Left renal pelvis (tissue), 4 donors: ENCODE results near the gene RBM6. TPM values are rescaled to one million over a fixed set of nuclear protein-coding genes. Genes with fewer than 3 reads are reported as not detected.
"Not testable (repeated sequence)": the region's sequence is repeated elsewhere in the genome, so short reads cannot be mapped to it uniquely, and the experiment has no call there.

Experiments
- DNase-seq, 4 donors: peaks; one replicate each; pipeline ENCODE4 v3.0.0-alpha.2; 2013; ENCODE audit warnings: low read depth in 4 of 4, low spot score in 3 of 4
- polyA plus RNA-seq, 4 donors: library from polyadenylated mRNA; unstranded; fragments of 120-200 nt; gene quantifications; one replicate each; pipeline ENCODE4 v1.2.1, GENCODE V29; 2013; ENCODE audit not compliant: insufficient read length in 4 of 4

RBM6 gene
- polyA plus RNA-seq, 4 donors: 124 to 201 (median 133) TPM

DNA sequence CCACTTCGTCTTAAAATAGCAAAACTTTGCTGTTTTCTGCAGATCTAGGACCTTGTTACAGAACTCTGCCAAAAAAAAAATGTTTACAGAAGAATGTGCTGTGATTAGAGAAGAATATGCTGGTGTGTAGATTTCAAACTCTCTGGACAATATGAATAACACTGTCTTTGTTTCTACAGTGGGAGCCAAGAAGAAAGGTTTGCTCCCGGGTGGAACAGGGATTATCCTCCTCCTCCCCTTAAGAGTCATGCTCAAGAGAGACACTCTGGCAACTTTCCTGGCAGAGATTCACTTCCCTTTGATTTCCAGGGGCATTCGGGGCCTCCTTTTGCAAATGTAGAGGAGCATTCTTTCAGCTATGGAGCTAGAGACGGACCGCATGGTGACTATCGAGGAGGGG lies 27.3 kb downstream of the RBM6 start:
- DNase-seq: no peak

DNA sequence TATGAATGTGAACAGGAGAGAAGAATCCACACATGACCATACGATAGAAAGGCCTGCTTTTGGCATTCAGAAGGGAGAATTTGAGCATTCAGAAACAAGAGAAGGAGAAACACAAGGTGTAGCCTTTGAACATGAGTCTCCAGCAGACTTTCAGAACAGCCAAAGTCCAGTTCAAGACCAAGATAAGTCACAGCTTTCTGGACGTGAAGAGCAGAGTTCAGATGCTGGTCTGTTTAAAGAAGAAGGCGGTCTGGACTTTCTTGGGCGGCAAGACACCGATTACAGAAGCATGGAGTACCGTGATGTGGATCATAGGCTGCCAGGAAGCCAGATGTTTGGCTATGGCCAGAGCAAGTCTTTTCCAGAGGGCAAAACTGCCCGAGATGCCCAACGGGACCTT lies 28.4 kb downstream of the RBM6 start:
- DNase-seq: no peak

DNA sequence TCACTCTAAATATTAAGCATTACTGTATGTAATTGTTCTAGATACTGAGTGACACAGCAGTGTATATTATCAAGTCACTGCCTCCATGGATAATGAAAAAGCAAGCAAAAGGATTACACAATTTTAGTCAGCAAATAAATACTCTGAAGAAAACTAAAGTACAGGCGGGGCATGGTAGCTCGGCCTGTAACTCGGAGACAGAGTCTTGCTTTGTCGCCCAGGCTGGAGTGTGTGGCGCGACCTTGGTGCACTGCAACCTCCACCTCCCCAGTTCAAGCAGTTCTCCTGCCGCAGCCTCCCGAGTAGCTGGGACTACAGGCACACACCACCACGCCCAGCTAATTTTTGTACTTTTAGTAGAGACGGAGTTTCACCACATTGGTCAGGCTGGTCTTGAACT lies 32.7 kb downstream of the RBM6 start:
- no peak for DNase-seq

- DNase-seq: no peak
These were observed 37.0 kb downstream of the RBM6 start for GRCh38 chr3:49976942-49977341.

DNA sequence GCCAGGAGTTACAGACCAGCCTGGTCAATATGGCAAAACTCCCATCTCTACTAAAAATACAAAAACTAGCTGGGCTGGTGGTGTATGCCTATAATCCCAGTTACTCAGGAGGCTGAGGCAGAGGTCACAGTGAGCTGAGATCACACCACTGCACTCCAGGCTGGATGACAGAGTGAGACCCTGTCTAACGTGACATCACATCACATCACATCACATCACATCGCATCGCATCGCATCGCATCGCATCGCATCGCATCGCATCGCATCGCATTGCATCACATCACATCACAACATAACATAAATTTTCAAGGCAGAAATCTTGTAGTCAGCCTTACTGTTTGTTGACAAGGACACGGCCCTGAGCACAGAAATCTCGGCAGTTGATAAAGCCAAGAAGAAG lies 44.4 kb downstream of the RBM6 start:
- no peak for DNase-seq

- DNase-seq: no peak
These were observed 52.4 kb downstream of the RBM6 start for GRCh38 chr3:49992326-49992725.

GRCh38 chr3:49994476-49994875 lies 54.5 kb downstream of the RBM6 start:
- no peak for DNase-seq

DNA sequence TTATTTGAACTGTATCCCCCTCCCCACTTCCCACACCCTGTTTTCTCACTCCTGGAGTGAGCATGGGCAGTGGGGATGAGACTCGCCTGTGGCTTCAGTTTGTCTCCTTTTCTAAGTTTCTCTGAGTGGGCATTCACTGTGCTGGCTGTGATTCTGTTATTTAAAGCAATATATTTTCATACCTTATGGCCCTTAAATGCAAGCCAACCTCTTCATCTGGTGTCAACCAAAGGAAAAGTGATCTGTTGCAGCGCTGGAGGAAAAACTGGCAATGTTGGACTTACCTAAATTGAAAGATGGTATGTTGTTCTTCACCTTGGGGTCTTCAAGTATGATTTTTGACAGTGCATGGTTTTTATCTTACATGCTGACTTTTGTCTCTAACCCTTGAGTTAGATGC lies 56.1 kb downstream of the RBM6 start:
- DNase-seq: no peak

GRCh38 chr3:49997862-49998261 lies 57.9 kb downstream of the RBM6 start:
- DNase-seq: no peak

GRCh38 chr3:49998326-49998725 lies 58.4 kb downstream of the RBM6 start:
- DNase-seq: no peak

- DNase-seq: no peak
These were observed 61.6 kb downstream of the RBM6 start for GRCh38 chr3:50001511-50001910.

DNA sequence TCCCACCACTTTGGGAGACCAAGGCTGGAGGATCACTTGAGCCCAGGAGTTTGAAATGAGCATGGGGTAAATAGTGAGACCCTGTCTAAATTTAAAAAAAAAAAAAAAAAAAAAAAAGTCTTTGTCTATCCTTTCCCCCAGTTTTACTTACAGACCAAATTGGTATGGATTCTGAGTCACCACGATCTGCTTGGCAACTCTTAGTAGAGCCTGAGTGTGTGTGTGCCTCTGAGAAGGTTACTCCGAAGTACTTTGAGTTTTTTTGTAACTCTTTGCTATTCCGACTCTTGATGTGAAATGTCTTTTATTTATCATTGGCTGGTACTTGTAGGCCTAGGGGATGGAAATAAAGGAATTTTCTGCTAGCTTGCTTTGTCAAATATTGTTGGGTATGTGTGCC lies 63.3 kb downstream of the RBM6 start:
- DNase-seq: no peak

DNA sequence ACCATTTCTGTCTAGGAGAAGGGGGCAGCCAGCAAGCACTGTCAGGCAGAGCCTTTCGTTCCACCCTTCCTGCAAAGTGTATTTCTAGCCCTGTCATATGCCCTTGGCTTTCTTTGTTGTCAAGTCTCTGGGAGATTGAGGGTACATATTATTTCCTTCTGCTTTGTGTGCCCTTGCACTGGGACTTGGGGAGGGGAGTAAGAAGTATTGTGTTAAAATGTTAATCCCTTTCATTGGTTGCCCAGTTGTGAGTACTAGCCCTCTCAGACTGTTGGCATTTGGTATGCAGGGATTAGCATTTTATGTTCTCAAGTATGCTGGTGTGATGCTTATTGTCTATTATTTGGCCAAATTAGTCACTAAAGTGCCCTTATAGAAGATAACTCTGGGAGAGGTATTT lies 63.9 kb downstream of the RBM6 start:
- no peak for DNase-seq

- no peak for DNase-seq
These were observed 69.0 kb downstream of the RBM6 start for GRCh38 chr3:50008931-50009330.

DNA sequence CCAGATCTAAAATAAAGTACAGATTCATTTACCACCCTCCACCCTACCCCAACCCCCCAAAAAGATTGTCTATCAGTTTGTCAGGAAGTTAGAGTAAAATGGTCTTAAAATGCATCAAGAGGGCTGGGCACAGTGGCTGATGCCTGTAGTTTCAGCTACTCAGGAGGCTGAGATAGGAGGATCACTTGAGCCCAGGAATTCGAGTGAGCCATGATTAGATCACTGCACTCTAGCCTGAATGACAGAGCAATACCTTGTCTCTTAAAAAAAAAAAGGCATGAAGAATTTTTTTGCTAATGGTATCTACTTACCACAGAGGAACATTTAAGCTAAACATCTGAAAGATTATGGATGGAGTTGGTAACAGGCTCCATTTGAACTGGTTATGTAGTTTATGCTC lies 71.0 kb downstream of the RBM6 start:
- no peak for DNase-seq

DNA sequence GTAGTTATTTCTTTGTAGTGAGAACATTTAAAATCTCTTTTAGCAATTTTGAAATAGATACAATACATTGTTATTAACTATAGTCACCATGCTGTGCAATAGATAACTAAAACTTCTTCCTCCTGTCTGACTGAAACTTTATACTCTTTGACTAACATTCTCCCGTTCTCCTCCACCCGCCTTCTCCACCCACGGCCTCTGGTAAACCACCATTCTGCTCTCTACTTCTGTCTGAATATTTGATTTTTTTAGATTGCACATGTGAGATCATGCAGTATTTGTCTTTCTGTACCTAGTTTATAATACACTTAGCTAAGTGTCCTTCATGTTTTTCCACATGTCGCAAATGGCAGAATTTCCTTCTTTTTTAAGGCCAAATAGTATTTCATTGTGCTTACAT lies 76.0 kb downstream of the RBM6 start:
- DNase-seq: no peak

DNA sequence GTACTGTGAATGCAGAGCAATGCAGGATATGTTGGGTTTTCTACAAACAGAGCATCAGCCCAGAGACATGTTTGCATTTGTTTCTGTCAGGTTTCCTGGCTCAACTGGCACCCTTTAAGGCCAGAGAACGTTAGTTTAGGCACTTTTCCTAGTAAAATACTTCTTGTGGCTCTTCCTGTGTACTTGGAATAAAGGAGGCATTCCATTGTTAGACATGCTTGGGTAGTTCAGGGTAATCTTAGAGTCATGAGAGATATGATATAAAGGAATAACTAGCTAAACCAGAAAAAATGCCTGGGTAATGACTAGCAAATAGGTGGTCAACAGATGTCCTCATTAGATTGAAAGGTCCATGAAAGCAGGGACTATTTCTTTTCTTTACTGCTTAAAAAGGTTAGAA lies 88.4 kb downstream of the RBM6 start:
- DNase-seq: no peak

GRCh38 chr3:50031201-50031600 lies 91.3 kb downstream of the RBM6 start:
- not testable (repeated sequence) for DNase-seq

- DNase-seq: no peak
These were observed 105.0 kb downstream of the RBM6 start for GRCh38 chr3:50044976-50045375.

- no peak for DNase-seq
These were observed 107.5 kb downstream of the RBM6 start for GRCh38 chr3:50047426-50047825.

DNA sequence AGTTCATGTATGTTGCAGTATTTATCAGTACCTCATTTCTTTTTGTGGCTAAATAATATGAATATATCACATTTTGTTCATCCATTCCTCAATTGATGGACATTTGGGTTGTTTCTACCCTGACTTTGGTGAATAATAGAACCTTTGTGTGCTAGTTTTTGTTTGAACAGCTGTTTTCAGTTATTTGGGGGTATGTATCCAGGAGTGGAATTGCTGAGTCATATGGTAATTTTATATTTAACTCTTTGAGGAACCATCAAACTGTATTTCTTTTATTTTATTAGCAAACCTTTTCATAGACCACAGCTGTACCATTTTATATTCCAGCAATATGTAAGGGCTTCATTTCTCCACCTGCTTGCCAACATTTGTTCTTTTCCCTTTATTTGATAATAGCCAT lies 110.4 kb downstream of the RBM6 start:
- DNase-seq: no peak

DNA sequence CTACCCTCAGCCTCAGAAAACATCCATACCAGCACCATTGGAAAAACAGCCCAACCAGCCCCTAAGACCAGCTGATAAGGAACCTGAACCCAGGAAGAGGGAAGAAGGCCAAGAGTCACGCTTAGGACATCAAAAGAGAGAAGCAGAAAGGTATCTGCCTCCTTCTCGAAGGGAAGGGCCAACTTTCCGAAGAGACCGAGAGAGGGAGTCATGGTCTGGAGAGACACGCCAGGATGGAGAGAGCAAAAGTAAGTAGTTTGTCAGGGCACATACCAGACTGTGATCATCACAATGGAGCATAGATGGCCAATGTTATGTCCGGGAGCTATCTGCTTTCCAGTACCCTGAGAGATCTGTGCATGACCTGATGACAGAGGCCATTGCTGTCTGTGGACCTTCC lies 117.8 kb downstream of the RBM6 start:
- no peak for DNase-seq

- no peak for DNase-seq
These were observed 128.2 kb downstream of the RBM6 start for GRCh38 chr3:50068134-50068533.

- no peak for DNase-seq
These were observed 138.1 kb downstream of the RBM6 start for GRCh38 chr3:50078091-50078490.
